ENCODE results near the gene ECM2. TPM values are rescaled to one million over a fixed set of nuclear protein-coding genes. Genes with fewer than 3 reads are reported as not detected.

ECM2 gene
- total and polyA plus RNA-seq, 2 of the 8 experiments (the other 6 are each of a cell fraction or from before 2014, with no cell fraction given), result not detected

GRCh38 chr9:92527832-92528521, 7.8 kb downstream of the ECM2 start:
- no peak overlapping the region for H3K4me3 ChIP-seq (ENCODE audit: extremely low read depth in 1 of 4, insufficient read depth in 2 of 4, low read depth in 3 of 4, low read length in 4 of 4)
- H3K23ac ChIP-seq (ENCODE audit: insufficient read length), result no peak overlapping the region
- 85% methylated on average over 4 of the region's 4 CpGs; no CpG with 5 or more reads in 1 of the 2 experiments for WGBS, 2 experiments (ENCODE audit: extremely low coverage in 1 of 2, insufficient coverage in 1 of 2, insufficient read length in 1 of 2, insufficient replicate concordance in 2 of 2, low coverage in 1 of 2, low lambda C conversion rate in 2 of 2, missing lambda C conversion rate in 1 of 2)
- H3K56ac ChIP-seq (replicated peaks; ENCODE audit: insufficient read length, low read depth, low read length), result no peak overlapping the region
- no peaks in the 10 kb centered on the region for H3K36me3 ChIP-seq (ENCODE audit: control insufficient read depth in 2 of 4, insufficient read depth in 4 of 4, low read length in 3 of 4)
- H4K8ac ChIP-seq (ENCODE audit: extremely low read depth, insufficient read depth, low read length), result no peak overlapping the region
- H4K91ac ChIP-seq (replicated peaks; ENCODE audit: insufficient read length, low read length), result no peak overlapping the region
- H2AK5ac ChIP-seq (ENCODE audit: low read depth, low read length), result no peak overlapping the region
- H3K79me2 ChIP-seq (ENCODE audit: control insufficient read depth in 1 of 2, insufficient read depth in 2 of 2, low read length in 2 of 2), result no peaks in the 10 kb centered on the region
- H3K23me2 ChIP-seq (ENCODE audit: low read depth, low read length), result no peaks in the 10 kb centered on the region
- no peaks in the 10 kb centered on the region for H3K27me3 ChIP-seq (replicated peaks in 1 of 4; ENCODE audit: control insufficient read depth in 3 of 4, extremely low read depth in 1 of 4, insufficient read depth in 3 of 4, low read length in 3 of 4)
- FAIRE-seq, result no peak
- H3K4ac ChIP-seq (replicated peaks; ENCODE audit: insufficient read length, low read depth, low read length), result no peak overlapping the region
- no peak overlapping the region for H2BK5ac ChIP-seq (ENCODE audit: low read depth, low read length)
- H2BK20ac ChIP-seq (ENCODE audit: low read length), result no peak overlapping the region
- no peak overlapping the region for H3K4me2 ChIP-seq (ENCODE audit: insufficient read depth in 1 of 2, low read depth in 2 of 2, low read length in 2 of 2)
- no peak overlapping the region for H3K18ac ChIP-seq (ENCODE audit: extremely low read depth, low read length)
- H3K4me1 ChIP-seq (replicated peaks in 1 of 4; ENCODE audit: control insufficient read depth in 3 of 4, insufficient read depth in 4 of 4, low read length in 3 of 4), result no peaks in the 10 kb centered on the region
- ChIA-PET POLR2A (ENCODE audit: partially characterized antibody) (no interaction called here), CTCF (ENCODE audit: partially characterized antibody) (interaction anchor here (0.6 to 1.5 kb wide), 3 partner anchors 10 to 88 kb away, joined by 3 read pairs; no protein-coding TSS in a partner anchor)
- H3K9ac ChIP-seq (replicated peaks in 1 of 4; ENCODE audit: extremely low read depth in 1 of 4, low read depth in 3 of 4, low read length in 3 of 4), result no peak overlapping the region
- no peak overlapping the region for H3K27ac ChIP-seq (ENCODE audit: low read depth, low read length)
- no peak overlapping the region for H2BK120ac ChIP-seq (replicated peaks; ENCODE audit: low read depth, low read length)
- no peak overlapping the region for H3K14ac ChIP-seq (ENCODE audit: insufficient read length)
- H2BK15ac ChIP-seq (ENCODE audit: low read length), result no peak overlapping the region
- H3K9me3 ChIP-seq (ENCODE audit: insufficient read depth in 2 of 2, low read depth in 1 of 2, low read length in 1 of 2), result no peaks in the 10 kb centered on the region
- H2AFZ ChIP-seq (ENCODE audit: low read length), result no peak overlapping the region
- no peak overlapping the region for H4K5ac ChIP-seq (ENCODE audit: insufficient read length, low read depth, low read length)
- no peak for DNase-seq (ENCODE audit: low read depth in 1 of 2, low spot score in 2 of 2)
- H3K79me1 ChIP-seq (ENCODE audit: low read depth, low read length), result no peaks in the 10 kb centered on the region
- no peak overlapping the region for H2BK12ac ChIP-seq (ENCODE audit: low read depth, low read length)
- no peaks in the 10 kb centered on the region for H4K20me1 ChIP-seq (replicated peaks in 1 of 2; ENCODE audit: control insufficient read depth in 1 of 2, insufficient read depth in 2 of 2, low read length in 2 of 2)
- no peak for TF ChIP-seq POLR2A (IDR thresholded peaks at IDR 0.05; ENCODE audit: control extremely low read depth in 1 of 2, low read depth in 2 of 2, low read length in 2 of 2)
- TF ChIP-seq CBX5 (IDR thresholded peaks at IDR 0.05; ENCODE audit: low read depth, low read length), result no peak
- TF ChIP-seq RBBP5 (IDR thresholded peaks at IDR 0.05; ENCODE audit: borderline replicate concordance, low read depth, low read length), result no peak
- TF ChIP-seq BACH1 (IDR thresholded peaks at IDR 0.05; ENCODE audit: low read length), result no peak
- no peak for TF ChIP-seq NRF1 (IDR thresholded peaks at IDR 0.05; ENCODE audit: low read depth, low read length)
- TF ChIP-seq TEAD4 (IDR thresholded peaks at IDR 0.05; ENCODE audit: low read depth, low read length), result no peak
- TF ChIP-seq CTCF (IDR thresholded peaks at IDR 0.05; ENCODE audit: control extremely low read depth in 1 of 3, insufficient read depth in 1 of 3, low read depth in 1 of 3, low read length in 3 of 3), result no peak
- TF ChIP-seq SIRT6 (IDR thresholded peaks at IDR 0.05; ENCODE audit: low read length), result no peak
- TF ChIP-seq CHD1 (IDR thresholded peaks at IDR 0.05; ENCODE audit: low read depth, low read length), result no peak
- no peak for TF ChIP-seq HDAC2 (IDR thresholded peaks at IDR 0.05; ENCODE audit: borderline replicate concordance in 1 of 2, low read depth in 2 of 2, low read length in 2 of 2)
- TF ChIP-seq POLR2AphosphoS5 (IDR thresholded peaks at IDR 0.05; ENCODE audit: low read depth, low read length), result no peak
- no peak for TF ChIP-seq BRCA1 (IDR thresholded peaks at IDR 0.05; ENCODE audit: low read depth, low read length)
